GM12878 (cell line): Measurements from ENCODE around the gene NKX1-1. TPM values are rescaled to one million over a fixed set of nuclear protein-coding genes. Genes with fewer than 3 reads are reported as not detected.

Experiments
- ATAC-seq: fragments of 200-7000 bp; cut with Tn5 transposase; 3 replicates; pipeline ENCODE4 v1.9.1; 2020; ENCODE audit warnings: mild to moderate bottlenecking, moderate library complexity
- BruUV-seq: library from RNA; stranded (reverse); fragments of 400-500 nt; replicated peaks from 2 replicates; lab custom pipeline; 2021; lab: Mats Ljungman, UMichigan
- CTCF ChIA-PET: fragments of 300-600 bp; sonication (Branson Sonifier 250); formaldehyde crosslinking; extraction: SDS; loops from one replicate; lab custom pipeline; 2021; ENCODE audit warnings: inconsistent platforms; lab: Yijun Ruan, JAX
- POLR2A ChIA-PET: fragments of 350-600 bp; formaldehyde crosslinking; extraction: SDS; loops from one replicate; lab custom pipeline; 2021; ENCODE audit warnings: inconsistent platforms; lab: Charles Lee
- RAD21 ChIA-PET: fragments of 300-600 bp; sonication (Branson Sonifier 250); formaldehyde crosslinking; loops from one replicate; lab custom pipeline; 2023; ENCODE audit warnings: antibody characterized with exemption; ENCODE audit not compliant: unreplicated experiment; lab: Charles Lee
- SMC1A ChIA-PET: fragments of 300-600 bp; sonication (Branson Sonifier 250); formaldehyde crosslinking; loops from one replicate; lab custom pipeline; 2023; ENCODE audit not compliant: unreplicated experiment, uncharacterized antibody; lab: Charles Lee
- DNase-seq: peaks from one replicate; pipeline ENCODE4 v3.0.0-alpha.2; 2011; ENCODE audit warnings: low read depth, low spot score
- FAIRE-seq: peaks from 3 replicates; lab custom pipeline; 2011; peaks lifted over from hg19 to GRCh38; lab: Jason Lieb, UNC
- H2AFZ ChIP-seq: 2 replicates; pipeline ENCODE4 v1.6.0; 2011; ENCODE audit warnings: low read depth, low read length, control low read depth; ENCODE audit not compliant: control insufficient read depth
- H3K27ac ChIP-seq: 2 replicates; pipeline ENCODE4 v1.5.1; 2011; ENCODE audit warnings: control low read depth; ENCODE audit not compliant: control insufficient read depth, insufficient read depth
- H3K27me3 ChIP-seq, 2 experiments: replicated peaks in 1 of 2; 2 replicates each; pipeline versions ENCODE4 v1.6.0 to v1.6.1; 2011; ENCODE audit warnings: low read length in 1 of 2; ENCODE audit not compliant: control insufficient read depth in 2 of 2, insufficient read depth in 2 of 2
- H3K36me3 ChIP-seq, 2 experiments: 2 replicates each; pipeline ENCODE4 v1.5.1; 2011; ENCODE audit warnings: low read length in 1 of 2; ENCODE audit not compliant: control insufficient read depth in 2 of 2, insufficient read depth in 2 of 2
- H3K4me1 ChIP-seq: 2 replicates; pipeline ENCODE4 v1.6.1; 2011; ENCODE audit warnings: mild to moderate bottlenecking, low read length, moderate library complexity, mixed read lengths; ENCODE audit not compliant: control insufficient read depth, insufficient read depth
- H3K4me2 ChIP-seq: 2 replicates; pipeline ENCODE4 v1.6.0; 2011; ENCODE audit warnings: control low read depth; ENCODE audit not compliant: control insufficient read depth, insufficient read depth
- H3K4me3 ChIP-seq: fragments of 200-600 bp; sonication (generic); 2 replicates; pipeline ENCODE4 v1.5.1; 2016
- H3K79me2 ChIP-seq: 2 replicates; pipeline ENCODE4 v1.6.0; 2011; ENCODE audit warnings: low read length; ENCODE audit not compliant: control insufficient read depth, insufficient read depth
- H3K9ac ChIP-seq: 2 replicates; pipeline ENCODE4 v1.8.0; 2011; ENCODE audit warnings: low read length, control low read depth, mixed read lengths; ENCODE audit not compliant: control insufficient read depth, insufficient read depth
- H3K9me3 ChIP-seq: replicated peaks from 3 replicates; pipeline ENCODE4 v1.5.1; 2011; ENCODE audit warnings: mild to moderate bottlenecking, low read length; ENCODE audit not compliant: control insufficient read depth, insufficient read depth
- H4K20me1 ChIP-seq: 2 replicates; pipeline ENCODE4 v1.6.0; 2011; ENCODE audit not compliant: control insufficient read depth, insufficient read depth
- MXI1 ChIP-seq: fragments of 150-350 bp; IDR thresholded peaks from 2 replicates; pipeline ENCODE4 v1.6.1; 2011; ENCODE audit warnings: low read depth, mild to moderate bottlenecking, inconsistent platforms, low read length, improper control_type of control experiment
- MYC ChIP-seq: IDR thresholded peaks from 2 replicates; pipeline ENCODE4 v1.6.1; 2011; ENCODE audit warnings: mild to moderate bottlenecking, low read length, moderate library complexity, inconsistent platforms; ENCODE audit not compliant: insufficient read depth, insufficient replicate concordance, insufficient read length, severe bottlenecking
- NBN ChIP-seq: fragments of 450-650 bp; IDR thresholded peaks from 2 replicates; pipeline ENCODE4 v1.6.1; 2016
- SREBF1 ChIP-seq: IDR thresholded peaks from 2 replicates; pipeline ENCODE4 v1.6.1; 2012; ENCODE audit warnings: mild to moderate bottlenecking, low read length
- ZNF384 ChIP-seq: IDR thresholded peaks from 2 replicates; pipeline ENCODE4 v1.6.1; 2012; ENCODE audit warnings: low read depth, mild to moderate bottlenecking, low read length, improper control_type of control experiment, borderline replicate concordance
- WGBS: methylation state at CpG from one replicate; pipeline ENCODE4 v1.1.6; 2016; ENCODE audit warnings: low lambda C conversion rate; ENCODE audit not compliant: insufficient replicate concordance, insufficient coverage; ENCODE audit errors: missing lambda C conversion rate; 5-methylcytosine and 5-hydroxymethylcytosine counted together
- in situ Hi-C: fragments of 300-500 bp; cut with MboI; formaldehyde crosslinking; loops from 9 replicates; pipeline ENCODE4 v1.14.3; 2018; ENCODE audit warnings: mixed read lengths
- intact Hi-C: fragments of 100-400 bp; cut with micrococcal nuclease; formaldehyde crosslinking; loops from one replicate; pipeline ENCODE4 v1.14.2; 2022; ENCODE audit not compliant: unreplicated experiment
- polyA plus RNA-seq, 11 experiments: library from polyadenylated mRNA; depleted of rRNA in 4 of 11; unstranded in 6 of 11; stranded (reverse) in 5 of 11; fragments of >200 nt; fragmentation: Nextera tagmentation in 4 of 11; fragmentation: Illumina TruSeq in 1 of 11; extraction: Ambion mirVana in 4 of 11; extraction: Trizol in 1 of 11; gene quantifications; 1 replicate in 1 of 11; 2 replicates in 10 of 11; pipeline versions ENCODE4 v1.2.1 to v1.2.3, GENCODE V29; 2011 to 2016; ENCODE audit warnings: inconsistent platforms in 2 of 11, missing spikeins in 2 of 11, low read depth in 1 of 11
- total RNA-seq, 4 experiments: library from RNA; depleted of rRNA in 3 of 4; stranded (reverse); fragments of >200 nt in 3 of 4; fragmentation: Illumina TruSeq in 1 of 4; extraction: Trizol in 1 of 4; gene quantifications; 2 replicates each; pipeline versions ENCODE4 v1.2.1 to v1.2.3, GENCODE V29; 2013 to 2021
- TF ChIP-seq, protein P1 (sequence below): fragments of 450-650 bp; IDR thresholded peaks from 2 replicates; pipeline ENCODE4 v1.6.1; 2018; ENCODE audit warnings: borderline replicate concordance, mild to moderate bottlenecking; ENCODE audit not compliant: partially characterized antibody
- TF ChIP-seq, protein P2 (sequence below): fragments of 450-650 bp; conservative IDR thresholded peaks from 2 replicates; pipeline ENCODE4 v1.6.1; 2017; ENCODE audit warnings: mild to moderate bottlenecking, moderate library complexity

Gene NKX1-1
- total and polyA plus RNA-seq, 10 of the 15 experiments (the other 5 are each of a cell fraction or from before 2014, with no cell fraction given): not detected

- TF ChIP-seq, protein P1, sequence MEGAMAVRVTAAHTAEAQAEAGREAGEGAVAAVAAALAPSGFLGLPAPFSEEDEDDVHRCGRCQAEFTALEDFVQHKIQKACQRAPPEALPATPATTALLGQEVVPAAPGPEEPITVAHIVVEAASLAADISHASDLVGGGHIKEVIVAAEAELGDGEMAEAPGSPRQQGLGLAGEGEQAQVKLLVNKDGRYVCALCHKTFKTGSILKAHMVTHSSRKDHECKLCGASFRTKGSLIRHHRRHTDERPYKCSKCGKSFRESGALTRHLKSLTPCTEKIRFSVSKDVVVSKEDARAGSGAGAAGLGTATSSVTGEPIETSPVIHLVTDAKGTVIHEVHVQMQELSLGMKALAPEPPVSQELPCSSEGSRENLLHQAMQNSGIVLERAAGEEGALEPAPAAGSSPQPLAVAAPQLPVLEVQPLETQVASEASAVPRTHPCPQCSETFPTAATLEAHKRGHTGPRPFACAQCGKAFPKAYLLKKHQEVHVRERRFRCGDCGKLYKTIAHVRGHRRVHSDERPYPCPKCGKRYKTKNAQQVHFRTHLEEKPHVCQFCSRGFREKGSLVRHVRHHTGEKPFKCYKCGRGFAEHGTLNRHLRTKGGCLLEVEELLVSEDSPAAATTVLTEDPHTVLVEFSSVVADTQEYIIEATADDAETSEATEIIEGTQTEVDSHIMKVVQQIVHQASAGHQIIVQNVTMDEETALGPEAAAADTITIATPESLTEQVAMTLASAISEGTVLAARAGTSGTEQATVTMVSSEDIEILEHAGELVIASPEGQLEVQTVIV: no peak
- TF ChIP-seq, protein P2, sequence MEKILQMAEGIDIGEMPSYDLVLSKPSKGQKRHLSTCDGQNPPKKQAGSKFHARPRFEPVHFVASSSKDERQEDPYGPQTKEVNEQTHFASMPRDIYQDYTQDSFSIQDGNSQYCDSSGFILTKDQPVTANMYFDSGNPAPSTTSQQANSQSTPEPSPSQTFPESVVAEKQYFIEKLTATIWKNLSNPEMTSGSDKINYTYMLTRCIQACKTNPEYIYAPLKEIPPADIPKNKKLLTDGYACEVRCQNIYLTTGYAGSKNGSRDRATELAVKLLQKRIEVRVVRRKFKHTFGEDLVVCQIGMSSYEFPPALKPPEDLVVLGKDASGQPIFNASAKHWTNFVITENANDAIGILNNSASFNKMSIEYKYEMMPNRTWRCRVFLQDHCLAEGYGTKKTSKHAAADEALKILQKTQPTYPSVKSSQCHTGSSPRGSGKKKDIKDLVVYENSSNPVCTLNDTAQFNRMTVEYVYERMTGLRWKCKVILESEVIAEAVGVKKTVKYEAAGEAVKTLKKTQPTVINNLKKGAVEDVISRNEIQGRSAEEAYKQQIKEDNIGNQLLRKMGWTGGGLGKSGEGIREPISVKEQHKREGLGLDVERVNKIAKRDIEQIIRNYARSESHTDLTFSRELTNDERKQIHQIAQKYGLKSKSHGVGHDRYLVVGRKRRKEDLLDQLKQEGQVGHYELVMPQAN: no peak
- TF ChIP-seq MXI1: no peak
Measured at GRCh38 chr4:1411436-1412375, 5.5 kb upstream of the NKX1-1 start (continued).

GRCh38 chr4:1410491-1411325, 4.5 kb upstream of the NKX1-1 start:
- Histone ChIP-seq H3K9ac (no peak overlapping the region), H3K4me1 (no peaks in the 10 kb centered on the region), H3K9me3 (no peaks in the 10 kb centered on the region; the same call in 2 of the 3 replicates), H3K27me3 (no peaks in the 10 kb centered on the region), H3K79me2 (no peaks in the 10 kb centered on the region), H3K27ac (no peak overlapping the region), H3K4me3 (no peak overlapping the region), H2AFZ (no peak overlapping the region), H4K20me1 (no peaks in the 10 kb centered on the region), H3K36me3 (no peaks in the 10 kb centered on the region), H3K4me2 (no peak overlapping the region)
- ChIA-PET CTCF (no interaction called here), RAD21 (no interaction called here), POLR2A (no interaction called here), SMC1A (no interaction called here)
- DNase-seq: no peak
- FAIRE-seq: no peak
- no TSS peak for BruUV-seq
- in situ Hi-C loops (no loop called here), intact Hi-C loops (no loop called here)
- ATAC-seq: peak; percentile 56; the same call in 1 of the 3 replicates
- WGBS: 31% methylated on average over 48 of the region's 48 CpGs
- TF ChIP-seq ZNF384 (no peak), MYC (no peak), NBN (no peak), MXI1 (peak; percentile 74), SREBF1 (peak; percentile 82)
- TF ChIP-seq, protein P2: 0 out of 2 replicates have a peak, but pooled peaks have one; percentile 37
